DOHH2 (cell line): ENCODE measurements around the gene PTGER3.
"Not testable (repeated sequence)": the region's sequence is repeated elsewhere in the genome, so short reads cannot be mapped to it uniquely, and the experiment has no call there.

Experiments used
- EZH2phosphoT487 ChIP-seq: fragments of 200-600 bp; sonication (generic); IDR thresholded peaks from 2 replicates; pipeline ENCODE4 v1.6.1; 2017; ENCODE audit warnings: borderline replicate concordance, mild to moderate bottlenecking, antibody characterized with exemption, low read length, moderate library complexity, mixed read lengths
- TF ChIP-seq, protein P1 (sequence below): fragments of 200-600 bp; sonication (generic); IDR thresholded peaks from one replicate; pipeline ENCODE4 v1.5.1; 2014; ENCODE audit warnings: antibody characterized with exemption, mild to moderate bottlenecking, low read depth, low read length; ENCODE audit not compliant: poor library complexity, severe bottlenecking

DNA sequence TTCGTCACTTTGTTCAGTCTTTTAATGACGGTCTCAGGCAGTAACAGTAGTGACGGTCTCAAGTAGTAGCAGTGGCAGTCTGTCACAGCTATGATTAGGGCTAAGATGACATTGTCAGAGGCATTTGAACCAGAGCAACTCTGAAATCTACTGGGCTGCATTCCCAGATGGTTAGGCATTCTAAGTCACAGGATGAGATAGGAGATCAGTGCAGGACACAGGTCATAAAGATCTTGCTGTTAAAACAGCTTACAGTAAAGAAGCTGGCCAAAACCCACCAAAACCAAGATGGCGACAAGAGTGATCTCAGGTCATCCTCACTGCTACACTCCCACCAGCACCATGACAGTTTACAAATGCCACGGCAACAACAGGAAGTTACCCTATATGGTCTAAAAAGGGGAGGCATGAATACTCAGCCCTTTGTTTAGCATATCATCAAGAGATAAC lies 61.8 kb downstream of the PTGER3 start:
- TF ChIP-seq, protein P1, sequence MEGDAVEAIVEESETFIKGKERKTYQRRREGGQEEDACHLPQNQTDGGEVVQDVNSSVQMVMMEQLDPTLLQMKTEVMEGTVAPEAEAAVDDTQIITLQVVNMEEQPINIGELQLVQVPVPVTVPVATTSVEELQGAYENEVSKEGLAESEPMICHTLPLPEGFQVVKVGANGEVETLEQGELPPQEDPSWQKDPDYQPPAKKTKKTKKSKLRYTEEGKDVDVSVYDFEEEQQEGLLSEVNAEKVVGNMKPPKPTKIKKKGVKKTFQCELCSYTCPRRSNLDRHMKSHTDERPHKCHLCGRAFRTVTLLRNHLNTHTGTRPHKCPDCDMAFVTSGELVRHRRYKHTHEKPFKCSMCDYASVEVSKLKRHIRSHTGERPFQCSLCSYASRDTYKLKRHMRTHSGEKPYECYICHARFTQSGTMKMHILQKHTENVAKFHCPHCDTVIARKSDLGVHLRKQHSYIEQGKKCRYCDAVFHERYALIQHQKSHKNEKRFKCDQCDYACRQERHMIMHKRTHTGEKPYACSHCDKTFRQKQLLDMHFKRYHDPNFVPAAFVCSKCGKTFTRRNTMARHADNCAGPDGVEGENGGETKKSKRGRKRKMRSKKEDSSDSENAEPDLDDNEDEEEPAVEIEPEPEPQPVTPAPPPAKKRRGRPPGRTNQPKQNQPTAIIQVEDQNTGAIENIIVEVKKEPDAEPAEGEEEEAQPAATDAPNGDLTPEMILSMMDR: not testable (repeated sequence)
- TF ChIP-seq EZH2phosphoT487: not testable (repeated sequence)
